NCI-H226 (cell line): ENCODE data around the gene BRD3OS.
"Not testable (repeated sequence)": the region's sequence is repeated elsewhere in the genome, so short reads cannot be mapped to it uniquely, and the experiment has no call there.

ENCODE experiments used
- DNase-seq: peaks from one replicate; pipeline ENCODE4 v3.0.0-alpha.2; 2015

Gene BRD3OS

GRCh38 chr9:134066526-134066912 lies 41.2 kb downstream of the BRD3OS start:
- DNase-seq, result no peak

- DNase-seq, result peak; percentile 19
Measured at GRCh38 chr9:134066913-134067851, 41.9 kb downstream of the BRD3OS start.

GRCh38 chr9:134067904-134068743 lies 42.8 kb downstream of the BRD3OS start, which contains the start of gene BRD3:
BRD3 (minus strand) TSS chr9:134068026; CDS start chr9:134053477, 14,549 bp downstream.
- peak; percentile 88 for DNase-seq

GRCh38 chr9:134068744-134069479 lies 43.6 kb downstream of the BRD3OS start:
- DNase-seq, result no peak

GRCh38 chr9:134069480-134070399 lies 44.5 kb downstream of the BRD3OS start:
- no peak for DNase-seq

GRCh38 chr9:134071149-134071548 lies 45.9 kb downstream of the BRD3OS start:
- DNase-seq, result no peak

- DNase-seq, result not testable (repeated sequence)
Measured at GRCh38 chr9:134072683-134073082, 47.4 kb downstream of the BRD3OS start.

GRCh38 chr9:134073500-134073899 lies 48.2 kb downstream of the BRD3OS start:
- DNase-seq, result no peak

GRCh38 chr9:134075689-134076088 lies 50.4 kb downstream of the BRD3OS start:
- DNase-seq, result not testable (repeated sequence)

GRCh38 chr9:134076644-134077043 lies 51.4 kb downstream of the BRD3OS start:
- DNase-seq, result no peak
